ENCODE results near the gene HOXB9.

Gene HOXB9

DNA sequence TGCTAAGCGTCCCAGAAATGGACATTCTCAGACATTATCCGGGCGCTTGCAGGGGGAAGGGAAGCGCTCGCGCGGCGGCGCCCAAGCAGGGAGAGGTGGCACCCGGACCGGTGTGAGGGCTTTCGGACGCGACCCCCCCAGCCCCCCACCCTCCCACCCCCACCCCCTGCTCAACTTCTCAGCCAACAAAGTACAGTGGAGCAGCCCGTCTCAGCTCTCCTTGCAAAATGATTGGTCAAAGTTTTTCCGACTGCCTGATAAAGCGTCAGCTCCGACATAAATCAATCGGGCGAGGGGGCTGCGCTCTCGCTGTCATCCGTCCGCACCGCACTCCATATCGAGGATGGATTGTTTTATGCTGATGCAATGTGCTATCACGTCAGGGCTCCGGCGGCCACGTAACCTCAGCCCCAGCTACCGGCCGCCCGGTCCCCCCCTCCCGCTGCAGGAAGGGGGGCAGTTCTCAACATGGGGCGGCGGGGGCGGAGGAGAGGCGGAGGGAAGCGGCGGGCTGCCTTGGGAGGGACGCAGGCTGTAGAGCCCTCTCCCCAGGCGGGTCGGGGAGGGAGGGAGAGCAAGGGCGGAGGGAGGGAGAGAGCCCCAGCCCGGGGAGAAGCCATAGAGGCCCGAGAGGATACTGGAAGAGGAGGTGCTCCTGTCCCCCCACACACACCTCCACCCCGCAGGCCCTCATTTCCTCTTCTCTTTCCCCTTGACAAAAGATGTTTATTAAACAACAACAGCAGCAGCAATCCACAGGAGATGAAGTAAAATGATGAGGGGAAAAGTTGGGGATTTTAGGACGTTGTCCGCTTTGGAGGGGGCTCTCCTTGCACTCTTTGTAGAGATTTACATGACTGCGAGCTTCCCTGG lies at the start of gene HOXB9:
HOXB9 (minus strand) TSS at position 114 of the 873 bp plus-strand sequence; CDS start at position 25, 89 bp downstream.
- DNase-seq (ENCODE audit: low spot score) = no peak

DNA sequence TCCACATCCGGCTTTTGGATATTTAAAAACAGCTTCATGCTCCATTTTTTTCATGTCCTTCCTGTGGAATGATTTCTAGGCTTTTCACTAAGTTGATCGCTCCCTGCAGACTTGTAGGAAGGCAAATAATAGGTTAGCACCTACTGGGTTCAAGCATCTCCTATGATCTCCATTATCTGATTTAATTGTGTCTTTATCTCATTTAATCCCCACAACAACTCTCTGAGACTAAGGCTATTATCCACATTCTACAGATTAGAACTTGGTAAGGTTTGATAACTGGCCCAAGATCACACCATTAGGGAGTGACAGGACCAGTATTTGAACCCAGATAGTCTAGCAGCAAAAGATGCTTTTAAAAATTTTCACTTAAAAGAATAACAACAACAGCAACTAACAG lies 46.2 kb upstream of the HOXB9 start:
- DNase-seq (ENCODE audit: low spot score) = no peak

DNA sequence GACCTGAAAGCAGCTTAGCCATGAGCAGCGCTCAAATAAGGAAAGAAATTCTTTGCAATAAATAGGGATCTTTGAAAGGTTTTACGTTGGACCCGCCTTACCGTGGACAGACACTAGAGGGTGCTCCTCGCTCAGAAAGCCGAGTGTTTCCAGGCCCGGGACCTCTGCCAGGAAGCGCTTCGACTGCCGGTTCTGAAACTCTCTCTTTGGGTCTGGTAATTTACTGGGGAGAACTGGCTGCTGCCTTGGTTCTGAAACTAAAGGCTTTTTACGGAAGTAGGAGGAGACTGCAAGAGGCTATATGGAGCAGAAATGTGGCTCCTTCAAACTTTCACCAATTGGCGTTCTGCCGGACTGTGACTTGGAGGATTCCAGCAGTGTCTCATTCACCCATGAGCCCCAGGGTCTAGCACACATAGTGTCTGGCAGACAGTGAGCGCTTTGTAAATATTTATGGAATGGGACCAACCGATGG lies 45.6 kb upstream of the HOXB9 start:
- peak; percentile 67 for DNase-seq (ENCODE audit: low spot score)

DNA sequence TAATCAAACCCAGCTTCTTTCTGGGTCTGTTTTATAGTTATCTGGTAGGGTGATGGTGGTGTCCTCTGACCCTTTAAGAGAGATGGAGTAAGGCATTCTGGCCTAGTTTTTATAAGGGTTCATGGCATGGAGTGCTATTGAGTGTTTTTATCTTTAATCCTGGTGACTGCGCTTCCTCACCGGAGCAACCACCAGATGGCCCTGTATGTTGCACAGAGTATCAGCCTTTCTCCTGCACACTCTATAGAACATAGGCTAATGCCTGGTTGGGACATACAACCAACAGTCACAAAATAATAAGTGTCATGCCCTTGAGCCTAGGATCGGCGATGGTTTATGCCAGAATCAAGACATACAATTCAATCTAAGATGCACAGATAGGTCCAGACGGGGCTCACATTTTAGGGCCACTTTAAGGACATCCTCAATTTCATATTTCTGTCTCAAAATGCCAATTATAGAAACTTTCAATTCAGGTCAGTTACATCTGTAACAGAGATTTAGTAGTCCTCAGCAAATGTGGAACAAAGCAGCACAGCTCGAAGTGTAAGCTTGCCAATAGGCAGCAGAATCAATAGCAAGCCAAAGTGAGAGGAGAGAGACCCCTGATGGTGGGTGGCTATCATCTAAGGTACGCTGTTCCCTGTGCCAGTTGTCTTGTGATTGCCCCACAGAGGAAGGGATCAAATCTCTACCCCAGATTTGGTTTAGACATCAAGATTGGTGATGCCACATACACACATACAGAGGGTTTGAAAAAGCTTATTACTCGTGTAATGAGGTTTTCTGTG lies 37.2 kb upstream of the HOXB9 start:
- no peak for DNase-seq (ENCODE audit: low spot score)

DNA sequence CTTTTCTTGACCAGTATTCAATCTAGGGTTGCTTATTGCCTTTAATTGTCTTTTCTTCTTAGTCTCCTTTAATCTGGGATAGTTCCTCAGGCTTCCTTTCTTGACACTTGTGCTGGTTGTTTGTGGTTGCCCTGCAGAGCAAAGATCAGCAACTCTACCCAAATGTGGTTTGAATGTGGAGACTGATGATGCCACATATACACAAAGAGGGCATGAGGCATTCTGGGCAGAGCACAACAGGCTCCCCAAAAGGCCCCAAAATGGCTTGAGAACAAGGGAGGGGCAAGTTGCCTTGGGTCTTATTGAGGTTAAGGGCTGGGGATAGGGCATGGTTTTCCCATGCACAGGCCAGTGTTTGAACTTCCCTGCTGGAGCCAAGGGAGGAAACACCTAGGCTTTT lies 29.8 kb upstream of the HOXB9 start:
- no peak for DNase-seq (ENCODE audit: low spot score)

DNA sequence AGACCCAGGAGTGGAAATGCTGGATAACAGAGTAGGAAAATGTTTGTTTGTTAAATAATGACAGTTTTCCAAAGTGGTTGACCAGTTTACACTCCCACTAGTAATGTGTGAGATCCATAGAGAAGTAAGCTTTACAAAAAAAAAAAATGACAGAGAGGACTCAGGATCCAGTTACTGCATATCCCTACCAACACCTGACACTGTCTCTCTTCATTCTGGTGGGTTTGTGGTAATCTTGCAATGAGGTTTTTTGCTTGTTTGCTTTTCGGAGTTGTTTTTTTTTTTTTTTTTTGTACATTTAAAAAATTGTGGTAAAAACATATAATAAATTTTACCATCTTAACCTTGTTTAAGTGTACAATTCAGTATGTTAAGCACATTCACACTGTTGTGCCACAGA lies 23.6 kb upstream of the HOXB9 start:
- DNase-seq (ENCODE audit: low spot score) = no peak

DNA sequence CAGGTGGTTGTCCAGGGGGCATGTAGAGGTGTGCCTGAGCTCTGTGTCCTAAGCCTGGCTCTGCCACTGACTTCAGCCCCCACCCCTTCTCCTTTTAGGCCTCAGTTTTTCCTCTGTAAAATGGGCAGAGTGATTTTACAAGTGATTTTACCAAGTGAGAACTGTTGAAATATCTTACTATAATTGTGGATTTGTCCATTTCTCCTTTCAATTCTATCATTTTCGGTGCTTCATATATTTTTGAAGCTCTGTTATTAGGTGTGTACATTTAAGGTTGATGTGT lies 21.7 kb upstream of the HOXB9 start:
- no peak for DNase-seq (ENCODE audit: low spot score)

DNA sequence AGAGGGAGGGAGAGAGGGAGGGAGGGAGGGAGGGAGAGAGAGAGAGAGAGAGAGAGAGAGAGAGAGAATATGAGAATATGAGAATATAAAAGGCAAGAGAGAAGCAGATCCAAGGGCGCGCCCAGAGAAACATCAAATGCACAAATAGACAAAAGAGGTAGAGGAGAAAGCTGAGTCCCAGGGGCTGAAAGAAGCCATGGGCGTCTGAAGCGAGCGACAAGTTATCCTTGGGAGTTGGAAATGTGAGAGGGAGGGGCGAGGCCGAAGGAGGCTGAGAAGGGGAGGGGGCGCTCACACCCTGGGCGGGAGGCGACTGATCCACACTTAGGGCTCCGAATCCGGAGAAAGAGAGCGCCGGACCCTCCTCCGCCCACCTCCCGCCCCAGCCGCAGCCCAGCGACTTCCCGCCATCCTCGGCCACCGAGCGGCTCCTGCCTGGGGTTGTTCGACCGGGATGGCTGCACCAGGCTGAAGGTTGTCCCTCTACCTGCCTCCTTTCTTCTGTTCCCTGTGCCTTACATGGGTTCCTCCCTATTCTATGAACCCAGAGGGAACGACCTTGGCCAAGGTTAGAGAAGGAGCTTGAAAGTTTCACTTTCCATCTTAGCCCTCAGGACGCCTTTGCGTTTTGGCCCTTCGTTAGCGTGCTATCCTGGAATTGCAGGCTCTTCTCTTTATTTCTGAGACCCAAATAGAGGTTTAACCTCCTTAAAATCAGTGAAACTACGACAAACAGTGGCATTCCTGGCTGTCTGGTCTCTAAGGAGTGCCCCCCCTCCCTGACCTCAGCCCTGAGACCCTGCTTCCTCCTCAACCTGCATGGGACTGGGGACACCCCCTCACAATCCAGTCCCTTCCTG lies 21.2 kb upstream of the HOXB9 start:
- DNase-seq (ENCODE audit: low spot score) = no peak

DNA sequence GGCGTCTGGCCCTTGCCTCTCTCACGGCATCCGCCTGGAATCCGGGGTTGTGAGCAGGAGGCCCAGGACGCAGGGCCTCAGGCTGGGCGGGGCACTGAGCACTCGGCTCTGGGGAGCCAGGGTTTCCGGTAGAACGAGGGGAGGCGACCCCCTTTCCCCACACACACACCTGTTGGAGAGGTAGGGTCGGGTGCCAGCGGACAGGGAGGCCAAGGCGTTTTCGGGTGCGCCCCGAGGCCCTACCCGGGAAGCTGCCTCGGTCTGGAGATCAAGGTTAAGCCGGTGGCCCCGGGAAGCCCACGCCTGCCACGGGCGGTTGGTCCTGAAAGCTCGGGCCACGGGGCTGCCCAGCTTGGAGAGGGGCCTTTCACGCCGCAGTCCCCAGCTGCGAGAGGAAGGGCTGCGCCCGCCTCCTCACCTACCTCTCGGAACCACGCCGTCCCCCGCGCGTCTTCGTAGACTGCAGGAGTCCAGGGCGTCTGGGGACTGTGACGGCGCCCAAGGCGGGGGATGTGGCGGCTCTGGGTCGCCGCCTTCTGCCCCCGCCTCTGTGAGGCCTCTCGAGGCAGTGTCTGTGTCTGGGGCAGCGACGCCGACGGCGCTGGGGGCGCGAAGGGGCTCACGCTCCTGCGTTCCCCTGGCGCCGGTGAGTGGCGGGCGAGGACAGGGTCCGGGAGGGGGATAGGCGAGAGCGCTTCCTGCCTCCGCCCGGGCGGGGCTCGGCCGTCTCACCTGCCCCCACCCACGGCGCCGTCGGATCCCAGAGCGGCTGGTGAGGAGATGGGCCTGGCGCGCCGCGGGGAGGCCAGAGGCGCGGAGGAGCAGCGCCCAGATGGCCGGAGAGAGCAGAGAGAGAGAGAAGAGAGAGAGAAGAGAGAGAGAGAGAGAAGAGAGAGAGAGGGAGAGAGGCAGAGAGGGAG lies 20.3 kb upstream of the HOXB9 start:
- DNase-seq (ENCODE audit: low spot score) = peak; percentile 39

DNA sequence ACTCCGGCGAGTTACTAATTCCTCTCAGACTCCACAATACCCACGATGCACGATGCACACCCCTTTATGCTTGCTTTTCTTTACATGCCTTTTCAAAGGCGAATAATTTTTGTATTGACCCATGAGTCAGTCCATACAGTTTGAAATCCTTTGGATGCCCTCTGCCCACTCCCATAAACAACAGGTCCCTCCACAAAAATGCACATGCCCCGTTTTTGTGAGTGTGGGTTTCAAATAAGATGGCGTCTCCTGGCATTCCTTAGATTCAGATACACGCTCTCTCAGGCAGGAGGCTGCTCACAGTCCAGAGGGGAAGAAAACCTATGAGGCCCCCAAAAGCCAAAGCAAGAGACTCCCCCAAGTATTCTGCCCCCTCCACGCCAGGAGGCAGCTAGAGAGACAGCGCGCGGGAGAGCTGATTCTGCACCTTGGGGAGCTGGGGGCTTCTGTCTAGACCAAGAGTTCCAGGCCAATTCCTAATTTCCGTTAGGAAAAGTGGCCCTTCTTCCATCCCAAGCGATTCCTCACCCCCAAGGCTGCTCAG lies 19.6 kb upstream of the HOXB9 start:
- no peak for DNase-seq (ENCODE audit: low spot score)

DNA sequence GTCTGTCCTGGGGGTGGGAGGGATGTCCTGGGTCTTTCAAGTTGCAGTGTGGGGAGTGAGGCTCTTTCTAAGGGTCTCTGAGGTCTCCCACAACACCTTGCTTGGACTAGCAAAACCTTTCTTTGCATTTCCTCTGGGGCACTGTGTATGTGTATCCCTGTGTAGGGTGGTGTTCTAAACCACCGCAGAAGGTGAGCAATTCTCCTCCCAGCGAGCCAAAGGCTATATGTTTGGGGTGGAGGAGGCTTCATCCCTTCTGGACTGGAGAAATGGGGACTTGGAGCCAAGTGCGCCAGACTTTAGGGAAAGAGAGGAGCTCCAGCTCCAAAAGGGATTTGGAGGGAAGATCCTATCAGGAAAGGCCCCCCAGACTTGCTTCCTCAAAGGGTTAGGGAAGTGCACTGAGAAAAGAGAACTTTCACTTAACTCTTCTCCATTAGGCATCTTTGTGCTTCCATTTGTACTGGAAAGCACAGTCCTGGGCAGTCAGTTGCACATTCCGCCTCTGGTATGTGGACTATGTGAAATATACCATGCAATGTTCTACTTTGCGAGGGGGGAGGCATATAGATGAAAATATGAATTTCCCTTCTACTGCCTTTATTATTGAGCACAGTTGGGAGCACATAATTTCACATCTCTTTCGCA lies 18.9 kb upstream of the HOXB9 start:
- no peak for DNase-seq (ENCODE audit: low spot score)

DNA sequence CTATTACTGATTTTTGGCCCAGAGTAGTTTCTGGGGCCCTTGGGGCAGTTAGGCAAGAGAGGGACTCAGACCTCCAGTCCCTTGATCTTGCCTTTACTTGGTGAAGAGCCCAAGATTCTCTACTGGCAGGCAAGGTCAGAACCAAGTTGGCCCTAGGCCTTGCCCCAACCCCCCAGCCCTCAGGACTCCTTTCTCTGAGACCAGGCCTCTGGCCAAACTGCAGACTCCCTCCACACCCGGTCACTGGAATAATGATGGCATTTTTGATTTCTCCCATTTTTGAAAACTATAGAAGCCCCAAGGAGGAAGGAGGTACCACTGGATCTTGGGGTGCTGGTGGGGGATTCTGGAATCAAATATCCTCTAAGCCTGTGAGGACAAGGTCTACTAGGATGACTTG lies 18.0 kb upstream of the HOXB9 start:
- DNase-seq (ENCODE audit: low spot score) = no peak

DNA sequence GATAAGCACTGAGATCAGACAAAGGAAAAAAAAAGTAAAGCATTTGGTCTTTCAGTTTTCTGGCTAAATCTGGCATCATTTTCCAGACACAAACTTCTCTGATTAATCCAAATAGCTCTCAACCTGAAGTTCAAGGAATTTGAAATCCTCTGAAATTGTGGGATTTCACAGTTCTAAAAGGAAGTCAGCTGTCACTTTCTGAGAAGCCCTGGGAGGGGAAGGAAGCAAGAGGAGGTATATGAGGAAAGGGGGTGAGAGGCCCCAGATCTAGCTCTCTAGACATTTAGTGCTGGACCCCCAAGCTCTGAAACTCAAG lies 17.5 kb upstream of the HOXB9 start:
- no peak for DNase-seq (ENCODE audit: low spot score)

DNA sequence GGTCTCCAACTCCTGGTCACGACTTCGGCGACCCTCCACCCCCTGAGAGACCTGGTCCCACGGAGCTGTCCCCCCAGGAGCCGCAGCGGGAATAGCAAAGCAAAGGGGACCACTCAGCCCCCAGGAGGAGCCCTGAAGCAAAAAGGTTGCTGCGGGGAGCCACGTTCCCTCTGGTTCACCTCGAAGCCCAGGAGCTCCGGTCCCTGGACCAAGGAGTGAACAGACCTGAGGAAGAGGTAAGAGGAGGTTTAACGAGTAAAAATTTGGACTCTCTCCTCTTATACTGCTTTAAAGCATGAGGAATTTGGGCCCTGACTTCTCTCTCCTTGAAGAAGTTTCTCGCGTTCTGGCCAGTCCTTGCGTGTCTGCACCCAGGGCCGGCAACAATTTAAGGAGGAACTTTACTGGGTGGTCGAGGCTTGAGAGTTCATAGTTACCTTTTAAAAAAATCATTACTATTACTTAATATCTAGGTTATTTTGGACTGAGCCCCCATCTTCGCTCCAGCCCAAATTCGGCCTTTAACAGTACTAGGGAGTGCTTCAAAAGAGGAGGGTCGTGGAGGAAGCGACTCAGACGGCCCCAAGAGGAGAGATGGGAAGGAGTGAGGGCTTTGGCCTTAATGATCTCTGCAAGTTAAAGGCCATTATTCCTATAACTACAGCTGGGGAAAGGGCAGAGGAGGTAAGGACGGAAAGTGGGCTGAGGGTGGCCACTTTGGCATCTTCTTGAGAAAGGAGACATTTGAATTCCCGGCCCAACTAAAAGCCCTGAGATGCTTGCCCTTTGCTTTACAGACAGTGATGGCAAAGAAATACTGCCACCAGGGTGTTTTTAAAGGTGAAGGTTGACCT lies 16.9 kb upstream of the HOXB9 start:
- DNase-seq (ENCODE audit: low spot score) = no peak

DNA sequence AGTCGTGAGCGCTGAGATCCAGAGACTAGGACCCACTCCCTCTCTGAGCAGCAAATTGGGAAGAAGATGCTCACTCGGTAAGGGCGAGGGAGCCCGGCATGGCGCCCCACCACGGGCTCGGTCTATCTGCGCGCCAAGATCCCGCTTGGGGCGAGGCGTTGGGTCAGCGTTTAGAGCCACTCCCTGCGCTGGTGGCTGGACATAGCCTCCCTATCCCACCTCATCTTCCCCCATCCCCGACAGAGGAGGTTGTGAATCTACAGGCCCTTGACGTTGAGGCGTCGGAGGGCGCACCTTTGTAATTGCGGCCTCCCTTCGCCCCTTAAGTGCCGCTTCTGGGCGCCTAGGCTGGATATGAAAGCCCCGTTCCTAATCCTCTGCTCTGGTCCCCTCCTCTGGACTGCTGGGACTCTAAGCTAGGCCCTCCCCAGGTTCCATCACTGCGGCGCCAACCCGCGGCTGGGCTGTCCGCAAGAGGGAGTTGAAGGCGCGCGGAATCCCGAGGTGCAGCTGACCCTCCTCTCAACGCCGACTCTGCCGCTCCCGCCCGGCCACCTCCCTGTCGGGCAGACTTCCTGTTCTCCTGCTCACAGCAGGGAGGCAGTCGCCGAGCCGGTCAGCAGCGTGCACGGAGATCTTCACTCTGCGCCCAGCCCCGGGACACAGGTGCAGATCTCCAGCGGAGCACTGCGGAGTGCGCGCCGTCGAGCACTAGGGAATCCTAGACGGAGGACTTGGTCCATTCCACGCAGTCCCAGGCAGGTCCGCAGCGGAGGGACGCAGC lies 16.1 kb upstream of the HOXB9 start:
- DNase-seq (ENCODE audit: low spot score) = no peak

DNA sequence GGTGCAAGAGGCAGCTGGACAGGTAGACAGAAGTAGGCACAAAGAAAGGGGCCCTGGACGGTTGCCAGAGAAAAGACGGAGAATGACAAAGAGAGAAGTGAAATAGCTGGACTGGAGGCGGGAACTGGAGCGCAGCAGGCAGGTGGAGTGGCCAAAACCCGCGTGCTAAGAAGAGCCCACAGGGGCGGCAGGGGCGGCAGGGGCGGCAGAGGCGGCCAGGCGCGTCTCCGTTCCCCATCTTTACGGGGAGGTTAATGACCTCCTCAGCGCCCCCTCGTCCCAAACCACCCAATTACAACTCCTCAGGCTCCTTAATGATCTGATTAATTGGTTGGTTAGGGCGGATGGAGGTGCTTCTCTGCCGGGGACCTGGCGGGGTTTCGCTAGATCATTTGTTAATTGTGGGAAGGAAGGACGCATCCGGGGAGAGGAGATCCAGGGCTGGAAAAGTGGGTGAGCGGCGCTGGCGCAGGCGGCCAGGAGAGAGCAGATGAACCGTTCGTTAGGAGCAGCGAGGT lies 15.4 kb upstream of the HOXB9 start:
- no peak for DNase-seq (ENCODE audit: low spot score)

DNA sequence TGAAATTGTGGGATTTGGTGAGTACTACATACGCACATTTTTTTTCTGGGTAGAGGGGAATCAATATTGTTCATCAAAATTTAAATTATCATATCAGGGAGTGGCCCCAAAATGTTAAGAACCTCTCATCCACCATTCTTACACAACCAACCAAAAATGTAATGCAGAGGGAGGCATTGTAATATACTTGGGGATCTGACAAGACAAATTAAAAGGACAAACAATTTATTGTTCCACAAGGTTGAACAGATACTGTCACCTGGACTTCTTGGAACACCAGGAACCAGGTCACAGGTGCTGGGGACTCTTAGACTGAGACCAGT lies 14.7 kb upstream of the HOXB9 start:
- no peak for DNase-seq (ENCODE audit: low spot score)

DNA sequence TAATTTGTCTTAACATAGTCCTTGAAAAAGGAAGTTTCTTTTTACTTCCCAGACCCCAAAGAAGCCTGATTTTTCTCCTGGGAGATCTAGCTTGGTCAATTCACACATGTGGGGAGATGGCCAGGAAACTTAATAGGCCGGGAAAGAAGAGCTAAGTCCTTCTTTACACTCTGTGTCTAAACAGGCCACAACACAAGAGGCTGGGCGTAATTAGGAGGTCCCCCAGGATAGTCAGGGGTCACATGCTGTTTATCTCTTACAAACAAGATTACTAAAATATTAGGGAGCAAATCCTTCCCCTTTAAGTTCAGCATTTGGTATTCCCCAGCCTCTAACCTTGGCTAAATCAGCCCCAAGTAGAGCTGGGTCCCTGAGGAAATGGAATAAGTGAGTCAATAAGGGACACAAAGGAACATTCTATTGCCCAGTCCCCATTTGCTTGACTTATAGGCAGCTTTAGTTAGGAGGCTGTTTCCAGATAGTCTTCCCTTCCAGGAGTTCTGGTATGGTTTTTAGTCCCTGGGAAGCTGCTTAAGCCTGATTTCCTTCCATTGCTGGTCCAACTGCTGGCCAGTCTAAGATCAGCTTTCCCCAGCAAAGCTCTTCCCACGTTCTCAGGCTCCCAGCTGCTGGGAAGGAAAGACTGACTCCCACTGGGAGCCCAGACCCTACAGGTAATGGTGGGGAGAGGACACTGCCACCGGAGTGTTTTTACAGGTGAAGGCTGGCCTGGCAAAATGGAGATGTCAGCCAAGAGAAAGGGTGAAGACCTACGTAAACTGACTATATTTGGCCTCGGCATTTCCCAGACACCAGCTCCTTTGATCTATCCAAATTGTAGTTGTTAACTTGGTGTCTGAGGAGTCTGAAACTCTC lies 14.1 kb upstream of the HOXB9 start:
- no peak for DNase-seq (ENCODE audit: low spot score)
